Natural killer cell (primary cell): ENCODE results near the gene KLK4. TPM values are rescaled to one million over a fixed set of nuclear protein-coding genes. Genes with fewer than 3 reads are reported as not detected.

Source experiments
- ATAC-seq, 3 donors: fragments of 150-1000 bp in 2 of 3; fragments of 200-7000 bp in 1 of 3; cut with Tn5 transposase; 1 replicate in 1 of 3; 2 replicates in 2 of 3; pipeline ENCODE4 v1.10.0; 2021; ENCODE audit warnings: mild to moderate bottlenecking in 2 of 3, moderate library complexity in 2 of 3
- DNase-seq, 2 donors: peaks; one replicate each; pipeline versions ENCODE4 v3.0.0 to v3.0.0-alpha.2; 2013 to 2021; ENCODE audit warnings: mixed read lengths in 1 of 2
- H3K27ac ChIP-seq: one replicate; pipeline ENCODE4 v1.5.1; 2013; ENCODE audit warnings: mild to moderate bottlenecking, low read length
- H3K27me3 ChIP-seq: one replicate; pipeline ENCODE4 v1.6.1; 2013; ENCODE audit warnings: low read length; ENCODE audit not compliant: control insufficient read depth, insufficient read depth
- H3K36me3 ChIP-seq: one replicate; pipeline ENCODE4 v1.6.1; 2013; ENCODE audit warnings: low read length; ENCODE audit not compliant: control insufficient read depth, insufficient read depth
- H3K4me1 ChIP-seq: one replicate; pipeline ENCODE4 v1.6.1; 2013; ENCODE audit warnings: low read length; ENCODE audit not compliant: control insufficient read depth, insufficient read depth
- H3K4me3 ChIP-seq: one replicate; pipeline ENCODE4 v1.5.1; 2013; ENCODE audit warnings: low read length
- H3K9me3 ChIP-seq: one replicate; pipeline ENCODE4 v1.6.1; 2013; ENCODE audit warnings: low read length; ENCODE audit not compliant: control insufficient read depth, insufficient read depth
- H3K27ac Mint-ChIP-seq, 2 donors: one replicate each; pipeline ENCODE4 v1.8.0; 2022; ENCODE audit warnings: mild to moderate bottlenecking in 2 of 2, mixed read lengths in 2 of 2, moderate library complexity in 1 of 2
- H3K27me3 Mint-ChIP-seq, 2 donors: one replicate each; pipeline ENCODE4 v1.8.0; 2022; ENCODE audit warnings: low read depth in 2 of 2, mixed read lengths in 2 of 2
- H3K36me3 Mint-ChIP-seq: one replicate; pipeline ENCODE4 v1.8.0; 2022; ENCODE audit warnings: mixed read lengths
- H3K4me1 Mint-ChIP-seq, 2 donors: one replicate each; pipeline ENCODE4 v1.8.0; 2022; ENCODE audit warnings: mixed read lengths in 2 of 2
- H3K4me3 Mint-ChIP-seq: one replicate; pipeline ENCODE4 v1.8.0; 2022; ENCODE audit warnings: mild to moderate bottlenecking, moderate library complexity, mixed read lengths
- H3K9me3 Mint-ChIP-seq, 2 donors: one replicate each; pipeline ENCODE4 v1.8.0; 2022; ENCODE audit warnings: mixed read lengths in 2 of 2
- WGBS: methylation state at CpG from one replicate; pipeline ENCODE4 v1.1.7; 2013; ENCODE audit warnings: missing lambda C conversion rate; ENCODE audit not compliant: insufficient coverage; 5-methylcytosine and 5-hydroxymethylcytosine counted together
- intact Hi-C: fragments of 100-400 bp; cut with micrococcal nuclease; formaldehyde crosslinking; loops from one replicate; pipeline ENCODE4 v1.14.2; 2022
- total RNA-seq, 4 donors: library from RNA; stranded (reverse); fragments of 120-200 nt in 1 of 4; gene quantifications; one replicate each; pipeline versions ENCODE4 v1.2.3 to v1.2.4, GENCODE V29; 2013 to 2022
- TF ChIP-seq, protein P1 (sequence below): fragments of 200-600 bp; IDR thresholded peaks from one replicate; pipeline ENCODE4 v1.8.0; 2022; ENCODE audit warnings: antibody characterized with exemption

KLK4 gene
- total RNA-seq, 3 donors from 2014 or later (not counting 1 experiment from before 2014, with no cell fraction given): not detected

DNA sequence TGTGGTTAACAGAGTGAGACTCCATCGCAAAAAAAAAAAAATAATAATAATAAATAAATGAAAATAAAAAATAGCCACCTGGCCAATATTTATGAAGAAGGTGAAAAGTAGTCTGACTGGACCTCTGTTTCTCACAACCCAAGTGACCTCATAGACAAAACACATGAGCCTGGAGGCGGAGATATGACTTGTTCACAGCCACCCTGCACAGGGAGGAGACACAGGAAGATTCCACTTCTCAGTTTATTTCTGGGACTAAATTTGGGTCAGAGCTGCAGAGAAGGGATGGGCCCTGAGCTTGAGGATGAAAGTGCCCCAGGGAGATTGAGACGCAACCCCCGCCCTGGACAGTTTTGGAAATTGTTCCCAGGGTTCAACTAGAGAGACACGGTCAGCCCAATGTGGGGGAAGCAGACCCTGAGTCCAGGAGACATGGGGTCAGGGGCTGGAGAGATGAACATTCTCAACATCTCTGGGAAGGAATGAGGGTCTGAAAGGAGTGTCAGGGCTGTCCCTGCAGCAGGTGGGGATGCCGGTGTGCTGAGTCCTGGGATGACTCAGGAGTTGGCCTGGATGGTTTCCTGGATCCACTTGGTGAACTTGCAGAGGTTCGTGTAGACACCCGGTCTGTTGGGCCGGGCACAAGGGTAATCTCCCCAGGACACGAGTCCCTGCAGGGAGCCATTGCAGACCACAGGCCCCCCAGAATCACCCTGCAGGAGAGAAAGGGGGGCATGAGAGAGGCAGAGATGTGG lies 32.1 kb upstream of the KLK4 start:
- H3K9me3 Mint-ChIP-seq: peaks cover 0 to 4% of the 10 kb centered on the region in 2 donors
- H3K27ac Mint-ChIP-seq: no peak overlapping the region
- ATAC-seq: no peak
- Histone ChIP-seq H3K36me3 (no peaks in the 10 kb centered on the region), H3K27ac (no peak overlapping the region), H3K9me3 (no peaks in the 10 kb centered on the region), H3K4me3 (no peak overlapping the region), H3K4me1 (no peaks in the 10 kb centered on the region), H3K27me3 (no peaks in the 10 kb centered on the region)
- intact Hi-C loops: no loop called here
- no peak overlapping the region for H3K4me3 Mint-ChIP-seq
- no peaks in the 10 kb centered on the region for H3K4me1 Mint-ChIP-seq
- H3K27me3 Mint-ChIP-seq: peaks cover 18 to 19% of the 10 kb centered on the region in 2 donors
- no peaks in the 10 kb centered on the region for H3K36me3 Mint-ChIP-seq
- WGBS: 84% methylated on average over 9 of the region's 10 CpGs
- TF ChIP-seq, protein P1, sequence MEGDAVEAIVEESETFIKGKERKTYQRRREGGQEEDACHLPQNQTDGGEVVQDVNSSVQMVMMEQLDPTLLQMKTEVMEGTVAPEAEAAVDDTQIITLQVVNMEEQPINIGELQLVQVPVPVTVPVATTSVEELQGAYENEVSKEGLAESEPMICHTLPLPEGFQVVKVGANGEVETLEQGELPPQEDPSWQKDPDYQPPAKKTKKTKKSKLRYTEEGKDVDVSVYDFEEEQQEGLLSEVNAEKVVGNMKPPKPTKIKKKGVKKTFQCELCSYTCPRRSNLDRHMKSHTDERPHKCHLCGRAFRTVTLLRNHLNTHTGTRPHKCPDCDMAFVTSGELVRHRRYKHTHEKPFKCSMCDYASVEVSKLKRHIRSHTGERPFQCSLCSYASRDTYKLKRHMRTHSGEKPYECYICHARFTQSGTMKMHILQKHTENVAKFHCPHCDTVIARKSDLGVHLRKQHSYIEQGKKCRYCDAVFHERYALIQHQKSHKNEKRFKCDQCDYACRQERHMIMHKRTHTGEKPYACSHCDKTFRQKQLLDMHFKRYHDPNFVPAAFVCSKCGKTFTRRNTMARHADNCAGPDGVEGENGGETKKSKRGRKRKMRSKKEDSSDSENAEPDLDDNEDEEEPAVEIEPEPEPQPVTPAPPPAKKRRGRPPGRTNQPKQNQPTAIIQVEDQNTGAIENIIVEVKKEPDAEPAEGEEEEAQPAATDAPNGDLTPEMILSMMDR: no peak
- no peak for DNase-seq

DNA sequence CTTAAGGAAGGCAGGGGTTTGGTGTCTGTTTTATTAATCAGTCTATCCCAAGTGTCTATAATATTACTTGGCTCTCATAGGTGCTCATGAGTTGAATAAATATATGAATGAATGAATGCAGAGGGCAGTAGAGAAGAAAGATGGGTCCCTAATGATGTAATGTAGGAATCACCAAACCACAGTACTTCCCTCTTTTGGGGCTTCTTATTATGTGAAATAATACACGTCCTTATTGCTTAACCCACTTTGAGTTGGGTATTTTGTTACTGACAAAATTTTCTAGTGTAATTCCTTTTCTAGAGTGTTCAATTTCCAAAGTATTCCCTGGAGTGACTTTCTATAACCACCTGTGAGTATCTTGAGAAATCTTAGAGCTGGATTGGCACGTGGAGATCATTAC lies 28.4 kb upstream of the KLK4 start:
- H3K27me3 ChIP-seq: no peaks in the 10 kb centered on the region
- no peak for ATAC-seq
- no peak overlapping the region for H3K4me3 ChIP-seq
- no peak overlapping the region for H3K27ac ChIP-seq
- TF ChIP-seq, protein P1: no peak
- Mint-ChIP-seq H3K4me3 (no peak overlapping the region), H3K9me3 (peaks cover 0 to 4% of the 10 kb centered on the region in 2 donors), H3K4me1 (no peaks in the 10 kb centered on the region), H3K27ac (no peak overlapping the region), H3K36me3 (no peaks in the 10 kb centered on the region), H3K27me3 (peaks cover 11 to 19% of the 10 kb centered on the region in 2 donors)
- H3K9me3 ChIP-seq: no peaks in the 10 kb centered on the region
- WGBS: 86% methylated on average over 1 of the region's 2 CpGs
- no peak for DNase-seq
- intact Hi-C loops: loop anchor here (10.0 kb wide), 1 partner anchor 155 kb away; no protein-coding TSS in a partner anchor
- H3K36me3 ChIP-seq: no peaks in the 10 kb centered on the region
- no peaks in the 10 kb centered on the region for H3K4me1 ChIP-seq

DNA sequence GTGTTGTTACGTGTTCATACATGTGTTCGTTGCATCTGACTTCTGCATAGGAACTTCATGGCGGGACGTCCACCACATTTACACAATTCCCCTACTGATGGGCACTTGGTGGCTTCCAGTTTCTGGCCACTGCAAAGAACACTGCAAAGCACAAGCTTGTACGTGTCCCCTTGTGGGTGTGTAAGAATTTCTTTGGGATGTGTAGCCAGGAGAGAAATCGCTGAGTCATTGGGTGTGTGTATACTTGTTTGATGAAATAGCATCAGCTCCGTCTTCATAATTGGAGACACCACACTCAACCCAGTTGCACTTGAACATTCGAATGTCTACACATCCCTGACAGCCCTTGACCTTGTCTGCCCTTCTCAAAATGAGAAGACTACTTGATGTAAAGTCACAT lies 22.4 kb upstream of the KLK4 start:
- no peaks in the 10 kb centered on the region for H3K4me1 ChIP-seq

More for the DNA sequence above, 22.4 kb upstream of the KLK4 start:
- peaks cover 22 to 25% of the 10 kb centered on the region in 2 donors for H3K27me3 Mint-ChIP-seq
- H3K36me3 Mint-ChIP-seq: no peaks in the 10 kb centered on the region
- intact Hi-C loops: loop anchor here (5.0 to 10.0 kb wide), 2 partner anchors 161 to 329 kb away; no protein-coding TSS in a partner anchor
- ATAC-seq: no peak
- H3K27ac Mint-ChIP-seq: no peak overlapping the region
- WGBS: 74% methylated on average over 7 of the region's 8 CpGs
- peaks cover 0 to 4% of the 10 kb centered on the region in 2 donors for H3K4me1 Mint-ChIP-seq
- Histone ChIP-seq H3K9me3 (no peaks in the 10 kb centered on the region), H3K36me3 (no peaks in the 10 kb centered on the region), H3K27ac (no peak overlapping the region), H3K27me3 (no peaks in the 10 kb centered on the region), H3K4me3 (no peak overlapping the region)
- no peaks in the 10 kb centered on the region for H3K9me3 Mint-ChIP-seq
- no peak overlapping the region for H3K4me3 Mint-ChIP-seq
- DNase-seq: no peak
- TF ChIP-seq, protein P1: no peak
